K562 (cell line): ENCODE results near the gene ZDHHC8. TPM values are rescaled to one million over a fixed set of nuclear protein-coding genes. Genes with fewer than 3 reads are reported as not detected.

Experiments used
- BHLHE40 ChIP-seq: IDR thresholded peaks from 2 replicates; pipeline ENCODE4 v1.6.1; 2011; ENCODE audit warnings: low read length, improper control_type of control experiment
- CHD4 ChIP-seq: fragments of 200-600 bp; sonication (generic); IDR thresholded peaks from 3 replicates; pipeline ENCODE4 v1.6.1; 2012; ENCODE audit warnings: low read depth, mild to moderate bottlenecking, mixed read lengths, low read length, inconsistent platforms; ENCODE audit not compliant: insufficient read depth, insufficient replicate concordance, poor library complexity, severe bottlenecking
- CREB1 ChIP-seq, 2 experiments: sonication (generic) in 1 of 2; formaldehyde crosslinking in 1 of 2; IDR thresholded peaks; 2 replicates each; pipeline versions ENCODE4 v1.6.1 to v1.8.0; 2012 to 2022; ENCODE audit warnings: inconsistent platforms in 1 of 2, mild to moderate bottlenecking in 1 of 2, missing genetic modification reagents in 1 of 2, moderate library complexity in 1 of 2
- KHSRP ChIP-seq: fragments of 450-650 bp; IDR thresholded peaks from 2 replicates; pipeline ENCODE4 v1.6.1; 2017
- MAZ ChIP-seq, 2 experiments: fragments of 450-650 bp in 1 of 2; sonication (generic) in 1 of 2; formaldehyde crosslinking; IDR thresholded peaks in 1 of 2; conservative IDR thresholded peaks in 1 of 2; 2 replicates each; pipeline versions ENCODE4 v1.4.0 to v1.5.0; 2020; ENCODE audit warnings: mild to moderate bottlenecking in 1 of 2, missing genetic modification reagents in 1 of 2
- PRMT5 ChIP-seq: sonication (generic); formaldehyde crosslinking; IDR thresholded peaks from 2 replicates; pipeline ENCODE4 v1.5.0; 2020; ENCODE audit warnings: missing genetic modification reagents
- RAD51 ChIP-seq: fragments of 450-650 bp; IDR thresholded peaks from 2 replicates; pipeline ENCODE4 v1.7.1; 2016; ENCODE audit warnings: low read depth, mild to moderate bottlenecking, borderline replicate concordance
- RBM15 ChIP-seq: fragments of 200-400 bp; formaldehyde crosslinking; IDR thresholded peaks from 2 replicates; pipeline ENCODE4 v1.6.1; 2018; ENCODE audit warnings: mild to moderate bottlenecking, low read length, moderate library complexity; ENCODE audit not compliant: insufficient read depth
- RBM39 ChIP-seq: fragments of 200-400 bp; formaldehyde crosslinking; optimal IDR thresholded peaks from 2 replicates; pipeline ENCODE3; 2018; ENCODE audit warnings: low read depth, low read length
- SFPQ ChIP-seq: fragments of 200-400 bp; formaldehyde crosslinking; IDR thresholded peaks from 2 replicates; pipeline ENCODE4 v1.6.1; 2017; ENCODE audit warnings: mild to moderate bottlenecking, low read depth, low read length, moderate library complexity
- SIN3A ChIP-seq, 2 experiments: fragments of 150-350 bp in 1 of 2; IDR thresholded peaks; 2 replicates each; pipeline ENCODE4 v1.6.1; 2011 to 2016; ENCODE audit warnings: borderline replicate concordance in 2 of 2, low read depth in 2 of 2, low read length in 2 of 2, mild to moderate bottlenecking in 2 of 2, moderate library complexity in 2 of 2; ENCODE audit not compliant: control insufficient read depth in 1 of 2
- TAL1 ChIP-seq: fragments of 450-650 bp; IDR thresholded peaks from 2 replicates; pipeline ENCODE4 v1.6.1; 2016; ENCODE audit warnings: mild to moderate bottlenecking
- U2AF1 ChIP-seq: fragments of 200-400 bp; formaldehyde crosslinking; optimal IDR thresholded peaks from 2 replicates; pipeline ENCODE3; 2017; ENCODE audit warnings: mild to moderate bottlenecking, low read depth, low read length, moderate library complexity
- ZBTB7A ChIP-seq: IDR thresholded peaks from 2 replicates; pipeline ENCODE4 v1.6.1; 2011; ENCODE audit warnings: low read depth, mild to moderate bottlenecking, low read length, moderate library complexity, borderline replicate concordance; ENCODE audit not compliant: control insufficient read depth
- ZNF134 ChIP-seq: fragments of 250-450 bp; sonication (Bioruptor Pico); conservative IDR thresholded peaks from 2 replicates; pipeline ENCODE4 v1.4.0; 2020
- ZNF77 ChIP-seq: fragments of 250-450 bp; sonication (Bioruptor Pico); IDR thresholded peaks from 2 replicates; pipeline ENCODE4 v1.5.0; 2020
- polyA plus RNA-seq, 8 experiments: library from polyadenylated mRNA; depleted of rRNA in 4 of 8; stranded (reverse) in 5 of 8; unstranded in 3 of 8; fragments of >200 nt; fragmentation: Nextera tagmentation in 2 of 8; fragmentation: Illumina TruSeq in 1 of 8; extraction: Ambion mirVana in 2 of 8; extraction: Trizol in 1 of 8; gene quantifications; 2 replicates each; pipeline versions ENCODE4 v1.2.1 to v1.2.3, GENCODE V29; 2011 to 2014; ENCODE audit warnings: inconsistent platforms in 1 of 8, missing spikeins in 1 of 8
- total RNA-seq, 7 experiments: library from RNA; depleted of rRNA in 6 of 7; stranded (reverse); fragments of >200 nt in 6 of 7; fragmentation: Illumina TruSeq in 2 of 7; extraction: Trizol in 2 of 7; gene quantifications; 2 replicates each; pipeline versions ENCODE4 v1.2.1 to v1.2.3, GENCODE V29; 2011 to 2021; ENCODE audit warnings: low replicate concordance in 1 of 7
- TF ChIP-seq, protein P1 (sequence below): fragments of 450-650 bp; IDR thresholded peaks from 2 replicates; pipeline ENCODE4 v1.6.1; 2014; ENCODE audit warnings: low read depth, mild to moderate bottlenecking, moderate library complexity, borderline replicate concordance
- TF ChIP-seq, protein P2 (sequence below): fragments of 450-650 bp; conservative IDR thresholded peaks from 2 replicates; pipeline ENCODE4 v1.6.1; 2016; ENCODE audit warnings: missing genetic modification characterization, low read depth, mild to moderate bottlenecking, control low read depth, missing compliant biosample characterization
- TF ChIP-seq, protein P3 (sequence below): IDR thresholded peaks from 2 replicates; pipeline ENCODE4 v1.6.1; 2011; ENCODE audit warnings: borderline replicate concordance, low read depth, mild to moderate bottlenecking, moderate library complexity, low read length; ENCODE audit not compliant: insufficient read depth, poor library complexity, severe bottlenecking

Gene ZDHHC8
- total and polyA plus RNA-seq, 9 of the 15 experiments (the other 6 are each of a cell fraction or from before 2014, with no cell fraction given), result 0.04 to 109 (median 16.4) TPM

DNA sequence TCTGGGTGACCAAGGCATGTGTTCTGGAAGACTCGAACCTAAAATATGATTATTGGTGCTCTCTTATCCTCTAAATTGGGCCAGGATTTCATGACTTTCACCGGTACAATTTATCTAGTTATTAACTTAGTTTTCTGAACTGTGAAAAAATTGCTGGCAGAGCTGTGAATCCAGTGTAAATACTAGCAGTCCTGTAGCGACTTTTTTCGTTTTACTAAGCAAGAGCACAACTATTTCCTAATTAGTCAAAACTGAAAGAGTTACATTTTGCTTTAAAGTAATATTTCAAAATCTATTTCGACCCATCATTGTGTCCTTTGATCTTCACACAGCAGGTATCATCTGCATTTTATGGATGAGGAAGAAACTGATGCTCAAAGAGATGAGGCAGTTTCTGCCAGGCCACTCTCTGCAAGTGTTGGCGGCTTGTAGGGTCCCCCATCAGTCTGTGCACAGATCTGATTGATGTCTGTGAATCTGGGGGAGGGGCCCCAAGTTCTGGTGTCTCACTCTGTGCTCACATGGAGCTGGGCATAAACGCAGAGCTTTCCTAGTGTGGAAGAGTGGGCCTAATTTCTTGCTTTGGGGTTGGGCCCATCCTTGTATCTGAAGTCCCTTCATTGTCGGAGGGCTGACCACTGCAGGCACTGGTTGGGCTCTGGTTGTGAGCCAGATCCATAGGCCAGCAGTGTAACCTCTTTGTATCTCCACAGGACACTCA lies 13.1 kb upstream of the ZDHHC8 start (continued):
- no peak for TF ChIP-seq RAD51
- TF ChIP-seq ZBTB7A, result no peak
- no peak for TF ChIP-seq RBM39
- no peak for TF ChIP-seq BHLHE40
- no peak for TF ChIP-seq RBM15
- TF ChIP-seq ZNF134, result 0 out of 2 replicates have a peak, but pooled peaks have one; percentile 13
- TF ChIP-seq U2AF1, result no peak
- no peak for TF ChIP-seq PRMT5
- TF ChIP-seq, protein P1, sequence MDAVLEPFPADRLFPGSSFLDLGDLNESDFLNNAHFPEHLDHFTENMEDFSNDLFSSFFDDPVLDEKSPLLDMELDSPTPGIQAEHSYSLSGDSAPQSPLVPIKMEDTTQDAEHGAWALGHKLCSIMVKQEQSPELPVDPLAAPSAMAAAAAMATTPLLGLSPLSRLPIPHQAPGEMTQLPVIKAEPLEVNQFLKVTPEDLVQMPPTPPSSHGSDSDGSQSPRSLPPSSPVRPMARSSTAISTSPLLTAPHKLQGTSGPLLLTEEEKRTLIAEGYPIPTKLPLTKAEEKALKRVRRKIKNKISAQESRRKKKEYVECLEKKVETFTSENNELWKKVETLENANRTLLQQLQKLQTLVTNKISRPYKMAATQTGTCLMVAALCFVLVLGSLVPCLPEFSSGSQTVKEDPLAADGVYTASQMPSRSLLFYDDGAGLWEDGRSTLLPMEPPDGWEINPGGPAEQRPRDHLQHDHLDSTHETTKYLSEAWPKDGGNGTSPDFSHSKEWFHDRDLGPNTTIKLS, result no peak
- no peak for TF ChIP-seq CREB1 (IDR thresholded peaks at IDR 0.05)
- no peak for TF ChIP-seq CREB1 (CRISPR knock-in tag; IDR thresholded peaks at IDR 0.05)
- TF ChIP-seq, protein P2, sequence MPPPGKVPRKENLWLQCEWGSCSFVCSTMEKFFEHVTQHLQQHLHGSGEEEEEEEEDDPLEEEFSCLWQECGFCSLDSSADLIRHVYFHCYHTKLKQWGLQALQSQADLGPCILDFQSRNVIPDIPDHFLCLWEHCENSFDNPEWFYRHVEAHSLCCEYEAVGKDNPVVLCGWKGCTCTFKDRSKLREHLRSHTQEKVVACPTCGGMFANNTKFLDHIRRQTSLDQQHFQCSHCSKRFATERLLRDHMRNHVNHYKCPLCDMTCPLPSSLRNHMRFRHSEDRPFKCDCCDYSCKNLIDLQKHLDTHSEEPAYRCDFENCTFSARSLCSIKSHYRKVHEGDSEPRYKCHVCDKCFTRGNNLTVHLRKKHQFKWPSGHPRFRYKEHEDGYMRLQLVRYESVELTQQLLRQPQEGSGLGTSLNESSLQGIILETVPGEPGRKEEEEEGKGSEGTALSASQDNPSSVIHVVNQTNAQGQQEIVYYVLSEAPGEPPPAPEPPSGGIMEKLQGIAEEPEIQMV (tag), result no peak
- TF ChIP-seq SFPQ, result no peak
- no peak for TF ChIP-seq TAL1
- TF ChIP-seq ZNF77 (CRISPR knock-in tag), result no peak
- peak in 1 of 2 experiments; percentile 60; a peak in 1 of 4 replicates for TF ChIP-seq MAZ (CRISPR knock-in tag; conservative IDR thresholded peaks at IDR 0.05 in 1 of 2, IDR thresholded peaks at IDR 0.05 in 1 of 2)
- no peak for TF ChIP-seq KHSRP
- TF ChIP-seq SIN3A (IDR thresholded peaks at IDR 0.05; ENCODE audit: borderline replicate concordance in 2 of 2, control insufficient read depth in 1 of 2, low read depth in 2 of 2, low read length in 2 of 2), result peak in 1 of 2 experiments; percentile 24; a peak in 1 of 4 replicates
- TF ChIP-seq CHD4, result no peak
- TF ChIP-seq, protein P3, sequence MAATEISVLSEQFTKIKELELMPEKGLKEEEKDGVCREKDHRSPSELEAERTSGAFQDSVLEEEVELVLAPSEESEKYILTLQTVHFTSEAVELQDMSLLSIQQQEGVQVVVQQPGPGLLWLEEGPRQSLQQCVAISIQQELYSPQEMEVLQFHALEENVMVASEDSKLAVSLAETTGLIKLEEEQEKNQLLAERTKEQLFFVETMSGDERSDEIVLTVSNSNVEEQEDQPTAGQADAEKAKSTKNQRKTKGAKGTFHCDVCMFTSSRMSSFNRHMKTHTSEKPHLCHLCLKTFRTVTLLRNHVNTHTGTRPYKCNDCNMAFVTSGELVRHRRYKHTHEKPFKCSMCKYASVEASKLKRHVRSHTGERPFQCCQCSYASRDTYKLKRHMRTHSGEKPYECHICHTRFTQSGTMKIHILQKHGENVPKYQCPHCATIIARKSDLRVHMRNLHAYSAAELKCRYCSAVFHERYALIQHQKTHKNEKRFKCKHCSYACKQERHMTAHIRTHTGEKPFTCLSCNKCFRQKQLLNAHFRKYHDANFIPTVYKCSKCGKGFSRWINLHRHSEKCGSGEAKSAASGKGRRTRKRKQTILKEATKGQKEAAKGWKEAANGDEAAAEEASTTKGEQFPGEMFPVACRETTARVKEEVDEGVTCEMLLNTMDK, result no peak
